Measurements from ENCODE around the gene CDC42BPA. TPM values are rescaled to one million over a fixed set of nuclear protein-coding genes. Genes with fewer than 3 reads are reported as not detected.

The CDC42BPA gene
- total and polyA plus RNA-seq, 9 of the 15 experiments (the other 6 are each of a cell fraction or from before 2014, with no cell fraction given), result 8.0 to 77.5 (median 52.1) TPM

DNA sequence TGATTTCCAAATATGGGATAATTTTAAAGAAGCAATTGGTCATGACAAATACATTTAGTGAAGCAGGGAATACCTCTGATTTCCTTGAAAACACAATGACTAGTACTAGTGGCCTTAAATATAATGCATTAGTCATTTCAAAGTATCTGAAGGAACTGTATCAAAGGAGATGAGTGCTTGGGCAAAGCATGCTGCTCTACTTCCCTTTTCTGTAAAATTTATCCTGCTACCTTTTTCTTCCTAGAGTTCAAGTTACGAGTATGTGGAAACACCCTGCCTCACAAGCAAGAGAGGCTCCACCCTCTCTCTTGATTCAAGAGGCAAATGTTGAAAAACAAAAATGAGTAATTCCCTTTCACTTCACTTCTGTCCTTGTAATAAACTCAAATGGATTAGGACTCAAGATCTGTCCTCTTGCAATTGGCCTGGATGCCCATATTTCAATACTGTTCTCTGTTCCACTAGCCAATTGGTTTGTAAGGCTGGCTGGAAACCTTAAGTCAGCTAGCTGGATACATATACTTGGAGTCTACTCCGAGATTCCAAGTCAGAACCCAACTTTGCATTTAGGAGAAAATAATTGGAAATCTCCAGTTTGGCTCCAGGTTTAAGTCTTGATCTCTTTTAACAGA lies 92.5 kb downstream of the CDC42BPA start (continued):
- TF ChIP-seq DPF2 (IDR thresholded peaks at IDR 0.05) (0 out of 2 replicates have a peak, but pooled peaks have one; percentile 26), NFRKB (IDR thresholded peaks at IDR 0.05; ENCODE audit: low read depth) (no peak), FIP1L1 (IDR thresholded peaks at IDR 0.05; ENCODE audit: low read depth, low read length, poor library complexity, severe bottlenecking) (no peak), LARP7 (IDR thresholded peaks at IDR 0.05) (no peak), MYC (IDR thresholded peaks at IDR 0.05; ENCODE audit: low read depth, low read length) (peak; percentile 10; the same call in 1 of the 2 replicates), MYC (CRISPR knock-in tag; IDR thresholded peaks at IDR 0.05; ENCODE audit: borderline replicate concordance, low read depth) (no peak), GATA2 (CRISPR knock-in tag; IDR thresholded peaks at IDR 0.05) (no peak), PPARD (CRISPR knock-in tag; IDR thresholded peaks at IDR 0.05) (no peak), ILF3 (IDR thresholded peaks at IDR 0.05; ENCODE audit: borderline replicate concordance) (no peak), JUNB (CRISPR knock-in tag; conservative IDR thresholded peaks at IDR 0.05) (no peak), CBX8 (IDR thresholded peaks at IDR 0.05; ENCODE audit: borderline replicate concordance, extremely low read depth, low read depth, low read length, poor library complexity, severe bottlenecking) (no peak), MGA (IDR thresholded peaks at IDR 0.05) (no peak), ZKSCAN1 (IDR thresholded peaks at IDR 0.05; ENCODE audit: low read depth, low read length) (no peak), HNRNPUL1 (IDR thresholded peaks at IDR 0.05; ENCODE audit: low read length) (no peak), ARHGAP35 (IDR thresholded peaks at IDR 0.05; ENCODE audit: partially characterized antibody) (no peak), POLR2B (IDR thresholded peaks at IDR 0.05; ENCODE audit: low read depth, partially characterized antibody) (no peak)
- TF ChIP-seq, protein P1, sequence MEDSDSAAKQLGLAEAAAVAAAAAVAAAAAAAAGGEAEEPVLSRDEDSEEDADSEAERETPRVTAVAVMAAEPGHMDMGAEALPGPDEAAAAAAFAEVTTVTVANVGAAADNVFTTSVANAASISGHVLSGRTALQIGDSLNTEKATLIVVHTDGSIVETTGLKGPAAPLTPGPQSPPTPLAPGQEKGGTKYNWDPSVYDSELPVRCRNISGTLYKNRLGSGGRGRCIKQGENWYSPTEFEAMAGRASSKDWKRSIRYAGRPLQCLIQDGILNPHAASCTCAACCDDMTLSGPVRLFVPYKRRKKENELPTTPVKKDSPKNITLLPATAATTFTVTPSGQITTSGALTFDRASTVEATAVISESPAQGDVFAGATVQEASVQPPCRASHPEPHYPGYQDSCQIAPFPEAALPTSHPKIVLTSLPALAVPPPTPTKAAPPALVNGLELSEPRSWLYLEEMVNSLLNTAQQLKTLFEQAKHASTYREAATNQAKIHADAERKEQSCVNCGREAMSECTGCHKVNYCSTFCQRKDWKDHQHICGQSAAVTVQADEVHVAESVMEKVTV (CRISPR knock-in tag; IDR thresholded peaks at IDR 0.05), result no peak
